HG03045 (cell line): Measurements from ENCODE around the gene EFCAB3.
"Not testable (repeated sequence)": the region's sequence is repeated elsewhere in the genome, so short reads cannot be mapped to it uniquely, and the experiment has no call there.

Experiments
- ATAC-seq: cut with Tn5 transposase; IDR thresholded peaks from one replicate; pipeline ENCODE4 v1.9.1; 2021; ENCODE audit warnings: mild to moderate bottlenecking, moderate library complexity; ENCODE audit not compliant: unreplicated experiment

The EFCAB3 gene

GRCh38 chr17:62458483-62458882 lies 78.1 kb downstream of the EFCAB3 start:
- ATAC-seq, result not testable (repeated sequence)

- ATAC-seq, result not testable (repeated sequence)
Measured at GRCh38 chr17:62464422-62464821, 84.1 kb downstream of the EFCAB3 start.

- not testable (repeated sequence) for ATAC-seq
Measured at GRCh38 chr17:62465271-62465670, 84.9 kb downstream of the EFCAB3 start.
